ENCODE data around the gene TUFT1. TPM values are rescaled to one million over a fixed set of nuclear protein-coding genes. Genes with fewer than 3 reads are reported as not detected.

Gene TUFT1
- polyA plus RNA-seq, 2 of the 4 experiments (the other 2 are of a cell fraction) = 21.1 to 27.5 TPM

DNA sequence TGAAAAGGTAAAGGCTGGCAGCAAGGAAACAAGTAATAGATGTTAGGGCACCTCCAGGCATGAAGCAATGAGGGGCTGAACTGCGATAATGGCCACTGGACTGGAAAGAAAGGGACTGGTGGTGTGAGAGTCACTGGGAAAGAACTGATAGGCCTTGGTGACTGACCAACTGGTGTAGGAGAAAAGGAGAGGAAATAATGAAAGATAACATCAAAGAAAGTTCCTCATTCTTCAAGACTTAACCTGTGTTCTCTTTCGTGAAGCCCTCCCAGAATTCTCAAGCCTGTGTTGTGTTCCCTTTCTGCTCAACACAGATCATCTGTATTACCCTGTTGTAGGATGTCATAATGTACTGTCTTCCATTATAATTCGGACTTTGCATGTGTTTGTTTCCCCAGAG is 50.9 kb downstream of the TUFT1 start:
- no peak for DNase-seq (ENCODE audit: low read depth in 1 of 2, low spot score in 1 of 2)
- no peak for FAIRE-seq
- CTCF ChIA-PET = interaction anchor here (1.7 to 6.9 kb wide), 2 partner anchors 15 to 243 kb away, joined by 3 to 147 read pairs; no protein-coding TSS in a partner anchor

More for the DNA sequence above, 50.9 kb downstream of the TUFT1 start:
- no peak overlapping the region for H3K4me2 ChIP-seq
- H3K9me3 ChIP-seq = peaks cover 16% of the 10 kb centered on the region; the same call in 1 of the 3 replicates
- no peak overlapping the region for H3K27ac ChIP-seq
- TF ChIP-seq GATA3 (IDR thresholded peaks at IDR 0.05; ENCODE audit: borderline replicate concordance) (no peak), JUNB (IDR thresholded peaks at IDR 0.05) (no peak), JUN (IDR thresholded peaks at IDR 0.05) (no peak), FOSL2 (IDR thresholded peaks at IDR 0.05) (no peak), FOSL2 (CRISPR knock-in tag; IDR thresholded peaks at IDR 0.05) (no peak), HOXA7 (CRISPR knock-in tag; IDR thresholded peaks at IDR 0.05) (no peak), EHF (CRISPR knock-in tag; IDR thresholded peaks at IDR 0.05) (no peak), HEYL (CRISPR knock-in tag; IDR thresholded peaks at IDR 0.05) (no peak), MYC (IDR thresholded peaks at IDR 0.05; ENCODE audit: borderline replicate concordance, low read length) (no peak), ZFP36 (IDR thresholded peaks at IDR 0.05; ENCODE audit: borderline replicate concordance, partially characterized antibody) (no peak), MAZ (IDR thresholded peaks at IDR 0.05; ENCODE audit: borderline replicate concordance, low read depth, low read length) (no peak), ZSCAN20 (CRISPR knock-in tag; IDR thresholded peaks at IDR 0.05) (no peak), TFCP2L1 (CRISPR knock-in tag; IDR thresholded peaks at IDR 0.05) (no peak), HOXB5 (CRISPR knock-in tag; IDR thresholded peaks at IDR 0.05) (no peak)
- TF ChIP-seq, protein P1, sequence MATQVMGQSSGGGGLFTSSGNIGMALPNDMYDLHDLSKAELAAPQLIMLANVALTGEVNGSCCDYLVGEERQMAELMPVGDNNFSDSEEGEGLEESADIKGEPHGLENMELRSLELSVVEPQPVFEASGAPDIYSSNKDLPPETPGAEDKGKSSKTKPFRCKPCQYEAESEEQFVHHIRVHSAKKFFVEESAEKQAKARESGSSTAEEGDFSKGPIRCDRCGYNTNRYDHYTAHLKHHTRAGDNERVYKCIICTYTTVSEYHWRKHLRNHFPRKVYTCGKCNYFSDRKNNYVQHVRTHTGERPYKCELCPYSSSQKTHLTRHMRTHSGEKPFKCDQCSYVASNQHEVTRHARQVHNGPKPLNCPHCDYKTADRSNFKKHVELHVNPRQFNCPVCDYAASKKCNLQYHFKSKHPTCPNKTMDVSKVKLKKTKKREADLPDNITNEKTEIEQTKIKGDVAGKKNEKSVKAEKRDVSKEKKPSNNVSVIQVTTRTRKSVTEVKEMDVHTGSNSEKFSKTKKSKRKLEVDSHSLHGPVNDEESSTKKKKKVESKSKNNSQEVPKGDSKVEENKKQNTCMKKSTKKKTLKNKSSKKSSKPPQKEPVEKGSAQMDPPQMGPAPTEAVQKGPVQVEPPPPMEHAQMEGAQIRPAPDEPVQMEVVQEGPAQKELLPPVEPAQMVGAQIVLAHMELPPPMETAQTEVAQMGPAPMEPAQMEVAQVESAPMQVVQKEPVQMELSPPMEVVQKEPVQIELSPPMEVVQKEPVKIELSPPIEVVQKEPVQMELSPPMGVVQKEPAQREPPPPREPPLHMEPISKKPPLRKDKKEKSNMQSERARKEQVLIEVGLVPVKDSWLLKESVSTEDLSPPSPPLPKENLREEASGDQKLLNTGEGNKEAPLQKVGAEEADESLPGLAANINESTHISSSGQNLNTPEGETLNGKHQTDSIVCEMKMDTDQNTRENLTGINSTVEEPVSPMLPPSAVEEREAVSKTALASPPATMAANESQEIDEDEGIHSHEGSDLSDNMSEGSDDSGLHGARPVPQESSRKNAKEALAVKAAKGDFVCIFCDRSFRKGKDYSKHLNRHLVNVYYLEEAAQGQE (IDR thresholded peaks at IDR 0.05) = no peak
- TF ChIP-seq, protein P2, sequence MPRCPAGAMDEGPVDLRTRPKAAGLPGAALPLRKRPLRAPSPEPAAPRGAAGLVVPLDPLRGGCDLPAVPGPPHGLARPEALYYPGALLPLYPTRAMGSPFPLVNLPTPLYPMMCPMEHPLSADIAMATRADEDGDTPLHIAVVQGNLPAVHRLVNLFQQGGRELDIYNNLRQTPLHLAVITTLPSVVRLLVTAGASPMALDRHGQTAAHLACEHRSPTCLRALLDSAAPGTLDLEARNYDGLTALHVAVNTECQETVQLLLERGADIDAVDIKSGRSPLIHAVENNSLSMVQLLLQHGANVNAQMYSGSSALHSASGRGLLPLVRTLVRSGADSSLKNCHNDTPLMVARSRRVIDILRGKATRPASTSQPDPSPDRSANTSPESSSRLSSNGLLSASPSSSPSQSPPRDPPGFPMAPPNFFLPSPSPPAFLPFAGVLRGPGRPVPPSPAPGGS (IDR thresholded peaks at IDR 0.05) = no peak
- TF ChIP-seq, protein P3, sequence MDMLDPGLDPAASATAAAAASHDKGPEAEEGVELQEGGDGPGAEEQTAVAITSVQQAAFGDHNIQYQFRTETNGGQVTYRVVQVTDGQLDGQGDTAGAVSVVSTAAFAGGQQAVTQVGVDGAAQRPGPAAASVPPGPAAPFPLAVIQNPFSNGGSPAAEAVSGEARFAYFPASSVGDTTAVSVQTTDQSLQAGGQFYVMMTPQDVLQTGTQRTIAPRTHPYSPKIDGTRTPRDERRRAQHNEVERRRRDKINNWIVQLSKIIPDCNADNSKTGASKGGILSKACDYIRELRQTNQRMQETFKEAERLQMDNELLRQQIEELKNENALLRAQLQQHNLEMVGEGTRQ (IDR thresholded peaks at IDR 0.05) = no peak
- TF ChIP-seq, protein P4, sequence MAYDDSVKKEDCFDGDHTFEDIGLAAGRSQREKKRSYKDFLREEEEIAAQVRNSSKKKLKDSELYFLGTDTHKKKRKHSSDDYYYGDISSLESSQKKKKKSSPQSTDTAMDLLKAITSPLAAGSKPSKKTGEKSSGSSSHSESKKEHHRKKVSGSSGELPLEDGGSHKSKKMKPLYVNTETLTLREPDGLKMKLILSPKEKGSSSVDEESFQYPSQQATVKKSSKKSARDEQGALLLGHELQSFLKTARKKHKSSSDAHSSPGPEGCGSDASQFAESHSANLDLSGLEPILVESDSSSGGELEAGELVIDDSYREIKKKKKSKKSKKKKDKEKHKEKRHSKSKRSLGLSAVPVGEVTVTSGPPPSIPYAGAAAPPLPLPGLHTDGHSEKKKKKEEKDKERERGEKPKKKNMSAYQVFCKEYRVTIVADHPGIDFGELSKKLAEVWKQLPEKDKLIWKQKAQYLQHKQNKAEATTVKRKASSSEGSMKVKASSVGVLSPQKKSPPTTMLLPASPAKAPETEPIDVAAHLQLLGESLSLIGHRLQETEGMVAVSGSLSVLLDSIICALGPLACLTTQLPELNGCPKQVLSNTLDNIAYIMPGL (CRISPR knock-in tag; IDR thresholded peaks at IDR 0.05; ENCODE audit: borderline replicate concordance) = no peak
- TF ChIP-seq, protein P5, sequence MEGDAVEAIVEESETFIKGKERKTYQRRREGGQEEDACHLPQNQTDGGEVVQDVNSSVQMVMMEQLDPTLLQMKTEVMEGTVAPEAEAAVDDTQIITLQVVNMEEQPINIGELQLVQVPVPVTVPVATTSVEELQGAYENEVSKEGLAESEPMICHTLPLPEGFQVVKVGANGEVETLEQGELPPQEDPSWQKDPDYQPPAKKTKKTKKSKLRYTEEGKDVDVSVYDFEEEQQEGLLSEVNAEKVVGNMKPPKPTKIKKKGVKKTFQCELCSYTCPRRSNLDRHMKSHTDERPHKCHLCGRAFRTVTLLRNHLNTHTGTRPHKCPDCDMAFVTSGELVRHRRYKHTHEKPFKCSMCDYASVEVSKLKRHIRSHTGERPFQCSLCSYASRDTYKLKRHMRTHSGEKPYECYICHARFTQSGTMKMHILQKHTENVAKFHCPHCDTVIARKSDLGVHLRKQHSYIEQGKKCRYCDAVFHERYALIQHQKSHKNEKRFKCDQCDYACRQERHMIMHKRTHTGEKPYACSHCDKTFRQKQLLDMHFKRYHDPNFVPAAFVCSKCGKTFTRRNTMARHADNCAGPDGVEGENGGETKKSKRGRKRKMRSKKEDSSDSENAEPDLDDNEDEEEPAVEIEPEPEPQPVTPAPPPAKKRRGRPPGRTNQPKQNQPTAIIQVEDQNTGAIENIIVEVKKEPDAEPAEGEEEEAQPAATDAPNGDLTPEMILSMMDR (IDR thresholded peaks at IDR 0.05) = no peak
- no peak overlapping the region for H3K4me3 ChIP-seq
- peaks cover 16% of the 10 kb centered on the region for H3K4me1 ChIP-seq
- POLR2A ChIA-PET = no interaction called here
- WGBS (ENCODE audit: missing lambda C conversion rate) = 49% methylated on average over 3 of the region's 3 CpGs
- ATAC-seq = no peak

All from A549 (cell line).